ENCODE measurements around the gene USP2.
A peak's percentile ranks its signal among the peaks of the same experiment; 100 is the strongest.
"Not testable (repeated sequence)": the region's sequence is repeated elsewhere in the genome, so short reads cannot be mapped to it uniquely, and the experiment has no call there.

Gene USP2

DNA sequence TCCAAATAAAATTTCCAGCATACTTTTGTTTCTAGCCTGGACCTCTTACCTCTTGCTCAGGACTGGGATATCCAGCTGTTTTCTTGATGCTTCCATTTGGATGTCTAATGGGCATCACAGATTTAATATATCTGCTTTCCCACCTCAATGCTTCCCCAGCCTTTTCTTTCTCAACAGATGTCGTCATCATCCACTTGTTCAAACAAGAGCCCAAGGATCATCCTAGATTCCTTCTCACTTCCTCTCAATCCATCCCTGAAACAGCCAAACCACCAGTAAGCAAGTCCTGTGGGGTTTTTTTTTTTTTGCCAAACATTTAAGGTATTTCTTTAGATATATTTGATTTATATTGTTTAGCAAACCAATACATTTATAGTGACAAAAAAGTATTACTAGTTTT lies 29.0 kb upstream of the USP2 start:
- no peak for DNase-seq

DNA sequence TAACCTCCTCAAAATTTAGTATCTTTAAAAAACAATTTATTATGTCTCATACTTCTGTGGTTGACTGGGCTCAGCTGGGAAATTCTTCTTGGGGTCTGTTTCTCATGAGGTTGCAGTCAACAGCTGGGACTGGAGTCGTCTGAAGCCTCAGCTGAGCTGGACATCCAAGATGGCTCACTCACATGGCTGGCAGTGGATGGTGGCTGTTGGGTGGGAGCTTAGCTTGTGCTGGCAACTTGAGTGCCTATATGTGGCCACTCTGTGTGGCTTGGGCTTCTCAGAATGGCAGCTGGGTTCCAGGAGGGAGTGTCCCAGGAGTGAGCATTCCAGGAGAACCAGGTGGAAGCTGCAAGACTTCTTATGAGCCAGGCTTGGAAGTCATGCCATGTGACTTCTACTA lies 28.2 kb upstream of the USP2 start:
- no peak for DNase-seq

DNA sequence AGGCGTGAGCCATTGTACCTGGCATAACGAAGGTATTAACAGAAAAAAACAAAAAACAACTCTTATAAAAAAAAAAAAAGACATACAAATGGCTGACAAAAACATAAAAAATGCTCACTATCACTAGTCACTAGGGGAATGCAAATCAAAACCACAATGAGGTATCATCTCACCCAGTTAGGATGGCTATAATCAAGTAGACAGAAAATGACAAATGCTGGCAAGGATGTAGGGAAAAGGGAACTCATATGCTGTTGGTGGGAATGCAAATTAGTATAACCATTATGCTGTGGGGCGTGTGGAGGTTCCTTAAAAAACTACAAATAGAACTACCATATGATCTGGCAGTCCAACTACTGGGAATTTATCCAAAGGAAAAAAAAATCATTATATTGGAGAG lies 24.5 kb upstream of the USP2 start:
- DNase-seq: no peak

DNA sequence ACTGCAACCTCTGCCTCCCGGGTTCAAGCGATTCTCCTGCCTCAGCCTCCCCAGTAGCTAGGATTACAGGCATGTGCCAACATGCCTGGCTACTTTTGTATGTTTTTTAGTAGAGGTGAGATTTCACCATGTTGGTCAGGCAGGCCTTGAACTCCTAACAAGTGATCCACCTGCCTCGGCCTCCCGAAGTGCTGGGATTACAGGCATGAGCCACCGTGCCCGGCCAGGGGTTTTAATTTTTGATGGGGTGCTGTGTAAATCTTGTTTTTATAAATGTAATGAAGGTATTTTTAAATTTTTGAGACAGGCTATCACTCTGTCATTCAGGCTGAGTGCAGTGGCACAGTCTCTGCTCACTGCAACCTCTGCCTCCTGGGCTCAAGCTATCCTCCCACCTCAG lies 24.0 kb upstream of the USP2 start:
- not testable (repeated sequence) for DNase-seq

DNA sequence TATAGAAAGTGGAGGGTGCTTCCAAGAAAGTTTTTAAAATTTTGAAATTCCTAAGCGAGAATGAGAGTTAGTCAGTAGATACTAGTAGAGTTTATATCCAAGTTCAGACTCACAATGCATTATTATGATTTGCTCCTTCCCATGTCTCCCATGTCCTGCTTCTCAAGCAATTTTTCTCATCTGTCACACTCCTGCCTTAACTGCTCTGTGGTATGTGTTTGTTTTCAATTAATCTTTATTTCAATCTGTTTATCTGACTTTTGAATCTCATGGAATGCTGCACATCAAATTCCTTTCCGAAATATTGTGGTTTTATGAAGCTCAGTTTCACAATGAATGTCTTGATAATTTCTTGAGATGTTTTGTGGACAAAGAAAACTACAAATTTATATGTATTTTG lies 23.4 kb upstream of the USP2 start:
- DNase-seq: no peak

DNA sequence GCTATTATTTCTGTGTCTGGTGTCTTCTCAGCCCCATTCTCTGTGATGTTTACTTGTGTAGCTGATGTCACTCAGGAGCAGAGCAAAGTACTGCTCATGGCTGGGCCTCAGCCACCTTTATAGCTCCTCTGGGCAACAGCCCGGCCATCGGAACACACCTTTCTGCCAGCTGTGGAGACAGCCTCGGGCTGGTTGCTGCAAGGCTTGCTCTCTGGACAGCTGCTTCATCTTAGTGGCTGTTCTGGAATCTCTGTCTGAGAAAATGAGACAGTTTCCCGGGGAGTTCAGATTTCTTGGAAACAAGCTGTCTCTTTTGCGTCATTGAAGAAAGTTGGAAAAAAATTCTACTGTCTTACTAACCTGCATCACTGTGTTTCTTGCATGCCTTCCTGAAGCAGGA lies 21.5 kb upstream of the USP2 start:
- DNase-seq: no peak

DNA sequence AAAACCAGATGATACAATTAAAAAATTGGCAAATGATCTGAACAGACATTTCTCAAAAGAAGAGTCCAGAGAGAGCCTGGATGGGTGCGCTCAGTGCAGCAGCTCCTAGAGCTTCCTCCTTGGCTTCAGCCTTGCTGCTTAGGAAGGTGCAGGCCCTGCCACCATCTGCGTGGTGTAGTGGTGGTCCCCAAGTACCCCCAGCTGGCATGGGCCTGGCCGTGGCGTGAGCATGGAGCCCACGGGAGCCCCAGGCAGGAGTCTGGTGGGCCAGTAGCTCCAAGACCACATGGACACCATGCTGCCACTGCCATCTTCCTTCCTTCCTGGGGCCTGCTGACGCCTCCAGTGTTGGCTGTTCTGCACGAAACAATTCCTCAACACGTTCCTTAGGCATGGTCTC lies 21.0 kb upstream of the USP2 start:
- DNase-seq: no peak

DNA sequence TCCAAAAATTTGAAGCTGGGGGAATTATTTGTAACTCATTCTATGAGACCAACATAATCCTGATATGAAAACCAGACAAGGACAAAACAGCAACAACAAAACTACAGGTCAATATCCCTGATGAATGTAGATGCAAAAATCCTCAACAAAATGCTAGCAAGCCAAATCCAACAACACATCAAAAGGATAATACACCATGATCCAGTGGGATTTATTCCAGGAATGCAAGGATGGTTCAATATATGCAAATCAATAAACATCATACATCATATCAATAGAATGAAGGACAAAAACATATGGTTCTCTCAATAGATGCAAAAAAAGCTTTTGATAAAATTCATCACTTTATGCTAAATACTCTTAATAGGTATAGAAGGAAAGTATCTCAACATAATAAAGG lies 19.4 kb upstream of the USP2 start:
- no peak for DNase-seq

DNA sequence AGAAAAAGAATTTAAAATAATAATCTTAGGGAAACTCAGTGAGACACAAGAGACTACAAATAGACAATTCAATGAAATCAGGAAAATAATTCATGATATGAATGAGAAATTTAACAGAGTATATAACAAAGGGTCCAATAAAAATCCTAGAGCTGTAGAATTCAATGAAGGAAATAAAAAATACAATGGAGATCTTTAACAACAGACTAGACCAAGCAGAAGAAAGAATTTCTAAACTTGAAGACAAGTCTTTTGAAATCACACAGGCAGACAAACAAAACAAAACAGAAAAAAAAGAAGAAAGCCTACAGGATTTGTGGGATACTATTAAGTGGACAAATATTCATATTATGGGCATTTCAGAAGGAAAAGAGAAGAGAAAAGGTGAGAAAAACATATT lies 16.2 kb upstream of the USP2 start:
- DNase-seq: no peak

DNA sequence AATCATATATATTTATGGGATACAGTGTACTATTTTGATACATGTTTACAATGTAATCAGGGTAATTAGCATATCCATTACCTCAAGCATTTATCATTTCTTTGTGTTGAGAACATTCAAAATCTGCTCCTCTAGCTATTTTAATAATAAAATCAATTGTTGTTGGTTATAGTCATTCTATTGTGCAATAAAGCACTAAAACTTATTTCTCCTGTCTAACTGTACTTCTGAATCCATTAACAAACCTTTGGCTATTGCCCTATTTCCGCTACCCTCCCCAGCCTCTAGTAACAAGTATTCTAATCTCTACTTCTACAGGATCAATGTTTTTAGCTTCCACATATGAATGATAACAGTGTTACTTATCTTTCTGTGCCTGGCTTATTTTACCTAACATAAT lies 15.3 kb upstream of the USP2 start:
- no peak for DNase-seq

DNA sequence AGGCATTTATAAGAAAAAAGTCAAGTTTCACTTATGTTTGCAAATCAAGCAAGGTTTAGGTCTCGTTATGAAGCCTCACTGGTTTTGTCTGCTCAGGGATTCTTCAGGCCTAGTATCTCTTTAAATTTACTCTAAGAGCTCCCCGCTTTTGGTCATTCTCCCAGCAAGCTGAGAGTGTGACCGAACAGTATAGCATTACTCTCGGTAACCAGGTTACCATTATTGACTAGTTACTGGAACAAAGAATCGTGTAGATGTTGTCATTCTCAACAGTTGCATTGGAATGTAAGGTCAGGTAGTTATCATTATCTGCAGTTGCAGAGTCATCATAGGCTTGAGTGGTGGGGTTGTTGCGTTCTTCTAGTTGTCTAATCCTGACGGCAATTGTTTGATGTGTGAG lies 9.8 kb upstream of the USP2 start:
- DNase-seq: no peak

DNA sequence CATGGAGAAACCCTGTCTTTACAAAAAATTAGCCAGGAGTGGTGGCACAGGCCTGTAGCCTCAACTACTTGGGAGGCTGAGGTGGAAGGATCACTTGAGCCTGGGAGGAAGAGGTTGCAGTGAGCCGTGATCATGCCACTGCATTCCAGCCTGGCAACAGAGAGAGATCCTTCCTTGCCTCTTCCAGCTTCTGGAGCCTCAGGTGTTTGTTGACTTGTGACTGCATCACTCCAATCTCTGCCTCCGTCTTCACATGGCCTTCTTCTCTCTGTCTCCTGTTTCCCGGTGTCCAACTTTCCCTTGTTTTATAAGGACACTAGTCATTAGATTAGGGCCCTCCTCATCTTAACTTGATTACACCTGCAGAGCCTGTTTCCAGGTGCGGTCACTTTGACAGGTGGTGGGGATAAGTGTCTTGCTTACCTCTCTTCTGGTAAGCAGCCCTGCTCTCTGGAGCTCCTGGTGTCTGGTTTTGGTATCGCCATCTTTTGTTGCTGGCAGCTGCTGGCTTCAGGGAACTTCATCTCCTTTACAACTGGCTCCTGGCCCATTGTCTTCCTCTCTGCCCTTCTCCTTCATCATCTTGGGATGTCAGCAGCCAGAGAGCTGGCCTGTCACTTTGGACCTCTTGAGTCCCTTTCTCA lies 8.2 kb upstream of the USP2 start:
- DNase-seq: no peak

DNA sequence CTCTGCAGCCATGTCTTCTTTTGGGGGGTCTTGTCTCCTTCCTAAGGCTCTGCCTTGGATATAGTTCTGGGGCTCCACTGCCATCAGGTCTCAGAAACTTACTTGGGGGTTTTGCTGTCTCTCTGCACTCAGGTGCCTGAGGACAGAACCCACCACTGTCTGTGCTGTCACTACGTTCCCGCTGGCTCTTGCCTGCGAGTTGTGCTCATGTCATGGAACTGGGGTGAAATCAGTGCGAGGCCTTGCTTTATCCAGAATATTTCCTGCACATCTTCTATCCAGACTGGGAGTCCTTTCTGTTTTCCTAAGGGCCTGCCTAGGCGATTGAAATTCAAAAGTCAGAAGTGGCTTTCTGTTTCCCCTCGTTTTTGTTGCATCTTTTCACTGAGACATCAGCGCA lies 6.6 kb upstream of the USP2 start:
- no peak for DNase-seq

DNA sequence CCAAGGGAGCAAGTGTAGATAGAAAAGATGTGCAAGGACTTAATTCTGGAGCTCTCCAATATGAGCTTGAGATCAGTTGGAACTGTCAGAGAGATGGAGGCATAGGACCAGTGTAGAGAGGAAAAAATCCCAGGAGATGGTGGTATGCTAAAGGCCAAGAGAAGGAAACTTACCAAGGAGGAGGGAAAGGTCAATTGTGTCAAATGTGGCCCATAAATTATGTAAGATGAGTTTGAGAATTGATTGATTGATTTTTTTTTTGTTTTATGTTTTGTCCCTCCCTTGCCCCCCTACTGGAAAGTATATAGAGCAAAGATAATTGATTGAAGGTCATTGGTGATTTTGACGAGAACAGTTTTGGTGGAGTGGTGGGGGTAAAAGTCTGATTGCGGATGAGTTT lies 2.8 kb upstream of the USP2 start:
- DNase-seq: no peak

DNA sequence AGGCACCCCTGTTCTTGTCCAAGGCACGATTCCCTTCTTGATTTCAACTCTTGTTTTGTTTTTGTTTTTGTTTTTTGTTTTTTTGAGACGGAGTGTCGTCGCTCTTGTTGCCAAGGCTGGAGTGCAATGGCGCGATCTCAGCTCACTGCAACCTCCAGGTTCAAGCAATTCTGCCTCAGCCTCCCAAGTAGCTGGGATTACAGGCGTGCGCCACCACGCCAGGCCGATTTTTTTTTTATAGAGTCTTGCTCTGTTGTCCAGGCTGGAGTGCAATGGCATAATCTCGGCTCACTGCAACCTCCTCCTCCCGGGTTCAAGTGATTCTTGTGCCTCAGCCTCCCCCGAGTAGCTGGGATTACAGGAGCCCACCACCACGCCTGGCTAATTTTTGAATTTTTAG lies 1.0 kb upstream of the USP2 start:
- not testable (repeated sequence) for DNase-seq

DNA sequence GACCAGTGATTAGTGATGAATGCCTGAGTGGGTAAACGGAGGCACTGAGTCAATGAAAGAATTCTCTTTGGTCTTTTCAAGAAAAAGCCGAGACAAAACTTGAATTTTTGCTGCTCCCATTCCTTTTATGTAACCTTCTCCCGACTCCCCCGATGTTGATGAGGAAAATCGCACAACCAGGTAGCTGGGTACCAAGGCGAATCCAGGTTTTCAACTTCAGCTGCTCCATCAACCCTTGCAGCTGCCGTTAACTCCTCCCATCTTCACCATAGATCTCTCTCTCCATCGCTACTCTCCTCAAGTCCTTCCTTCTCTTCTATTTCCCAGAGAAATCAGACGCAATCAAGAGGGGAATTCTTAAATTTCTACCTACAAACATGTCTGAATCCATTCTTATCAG lies 611 bp upstream of the USP2 start:
- no peak for DNase-seq

DNA sequence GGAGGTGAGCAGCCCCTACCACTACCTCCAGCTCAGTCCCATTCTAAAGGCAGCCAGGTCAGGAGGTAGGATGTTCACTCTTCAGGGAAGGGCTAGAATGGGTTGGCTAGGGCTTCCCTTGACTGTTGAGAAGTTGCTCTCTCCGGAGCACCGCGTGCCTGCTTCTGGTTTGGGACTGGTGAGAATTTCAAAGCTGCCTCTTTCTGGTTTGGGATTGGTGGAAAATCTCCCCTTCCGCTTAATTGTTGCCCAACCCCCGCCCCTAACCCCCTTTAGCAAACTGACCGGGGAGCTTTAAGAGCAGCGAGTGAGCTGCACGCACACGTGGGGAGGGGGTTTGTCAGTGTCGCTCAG lies 686 bp downstream of the USP2 start:
- no peak for DNase-seq

DNA sequence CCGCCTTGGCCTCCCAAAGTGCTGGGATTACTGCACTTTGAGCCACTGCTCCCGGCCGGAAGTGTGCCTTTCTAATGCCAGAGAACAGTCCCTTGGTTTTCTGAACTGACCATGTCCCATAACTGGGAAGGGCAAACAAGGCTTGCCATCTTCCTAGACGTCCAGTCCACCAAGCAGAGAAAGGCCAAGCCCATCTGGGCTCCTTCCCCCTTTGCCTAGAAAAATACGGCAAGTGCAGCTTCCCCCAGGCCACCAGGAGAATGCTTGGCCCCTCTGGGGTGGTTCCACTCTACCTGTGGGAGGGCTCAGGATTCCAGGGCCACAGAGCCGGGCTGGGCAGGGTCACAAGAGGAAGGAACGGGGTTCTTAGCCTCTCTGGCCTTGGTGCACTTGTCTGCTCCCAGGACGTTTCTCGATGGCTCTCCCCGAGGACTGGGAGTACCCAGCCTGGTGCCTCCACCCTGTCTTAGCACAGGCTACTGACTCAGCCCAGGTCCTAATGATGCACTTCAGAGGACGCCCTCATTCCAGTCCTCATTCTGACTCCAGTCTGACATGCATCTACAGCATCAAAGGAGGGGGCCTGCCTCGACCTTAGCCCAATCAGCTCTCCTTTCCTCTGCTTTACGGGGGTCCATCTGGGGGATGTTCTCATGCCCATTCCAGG lies 1.2 kb downstream of the USP2 start:
- no peak for DNase-seq

DNA sequence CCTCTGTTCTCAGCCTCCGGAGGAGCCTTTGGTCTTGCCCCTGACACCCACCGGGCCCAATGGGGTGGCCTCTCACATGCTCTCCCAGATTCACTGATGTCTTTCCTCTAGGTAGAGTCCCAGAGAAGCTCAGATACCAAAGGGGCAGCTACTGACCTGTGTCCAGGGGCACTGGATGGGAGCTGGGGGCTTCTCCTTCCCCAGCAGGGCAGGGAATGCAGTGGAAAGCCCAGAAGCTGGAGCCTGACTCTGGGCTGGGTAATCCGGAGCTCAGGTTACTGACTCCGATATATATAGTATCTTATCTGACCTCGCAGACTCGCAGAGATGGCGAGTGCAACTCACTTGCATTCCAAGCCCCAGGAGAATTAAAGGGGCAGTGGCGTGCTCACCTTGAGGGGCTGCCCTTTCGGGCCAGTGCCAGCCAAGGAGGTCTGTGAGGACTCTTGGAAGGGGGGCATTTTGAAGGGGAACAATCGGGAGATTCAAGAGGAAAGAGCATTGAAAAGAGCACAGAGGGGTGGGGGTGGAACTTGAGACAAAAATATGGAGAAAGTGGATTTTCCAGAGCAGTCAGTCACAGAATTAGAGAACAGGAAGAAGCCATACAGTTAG lies 2.5 kb downstream of the USP2 start:
- no peak for DNase-seq

DNA sequence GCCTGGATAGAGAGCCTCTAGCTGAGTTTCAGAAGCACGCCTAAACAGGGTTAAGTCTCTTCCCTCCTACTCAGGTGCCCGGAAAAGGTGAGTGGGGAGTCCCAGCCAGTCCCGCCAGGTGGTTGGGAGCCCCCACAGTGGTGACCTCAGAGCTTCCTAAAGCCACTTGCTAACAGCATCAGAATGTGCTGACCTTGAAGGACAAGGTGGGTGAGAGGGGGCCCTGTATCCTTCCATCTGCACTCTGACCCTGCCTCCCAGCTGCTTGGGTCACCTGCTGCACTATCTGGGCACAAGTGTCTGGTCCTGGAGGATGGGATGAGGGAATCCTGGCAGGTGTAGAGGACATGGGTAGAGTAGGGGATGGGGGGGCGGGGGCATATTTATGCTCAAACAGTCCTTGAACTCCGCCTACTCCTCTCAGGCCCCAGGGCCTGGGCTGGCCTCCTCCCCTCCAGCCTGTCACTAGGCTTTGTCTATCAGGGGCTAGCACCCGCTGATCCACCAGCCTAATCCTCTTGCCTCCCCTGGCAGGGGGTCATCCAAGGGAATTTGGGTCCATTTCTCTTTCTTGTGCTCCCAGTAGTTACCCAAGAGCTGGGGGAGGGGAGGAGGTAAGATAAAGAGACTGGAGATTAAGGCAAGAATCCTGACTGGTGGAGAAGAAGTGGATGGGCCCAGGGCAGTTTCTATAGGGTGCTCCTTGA lies 3.4 kb downstream of the USP2 start:
- DNase-seq: no peak

DNA sequence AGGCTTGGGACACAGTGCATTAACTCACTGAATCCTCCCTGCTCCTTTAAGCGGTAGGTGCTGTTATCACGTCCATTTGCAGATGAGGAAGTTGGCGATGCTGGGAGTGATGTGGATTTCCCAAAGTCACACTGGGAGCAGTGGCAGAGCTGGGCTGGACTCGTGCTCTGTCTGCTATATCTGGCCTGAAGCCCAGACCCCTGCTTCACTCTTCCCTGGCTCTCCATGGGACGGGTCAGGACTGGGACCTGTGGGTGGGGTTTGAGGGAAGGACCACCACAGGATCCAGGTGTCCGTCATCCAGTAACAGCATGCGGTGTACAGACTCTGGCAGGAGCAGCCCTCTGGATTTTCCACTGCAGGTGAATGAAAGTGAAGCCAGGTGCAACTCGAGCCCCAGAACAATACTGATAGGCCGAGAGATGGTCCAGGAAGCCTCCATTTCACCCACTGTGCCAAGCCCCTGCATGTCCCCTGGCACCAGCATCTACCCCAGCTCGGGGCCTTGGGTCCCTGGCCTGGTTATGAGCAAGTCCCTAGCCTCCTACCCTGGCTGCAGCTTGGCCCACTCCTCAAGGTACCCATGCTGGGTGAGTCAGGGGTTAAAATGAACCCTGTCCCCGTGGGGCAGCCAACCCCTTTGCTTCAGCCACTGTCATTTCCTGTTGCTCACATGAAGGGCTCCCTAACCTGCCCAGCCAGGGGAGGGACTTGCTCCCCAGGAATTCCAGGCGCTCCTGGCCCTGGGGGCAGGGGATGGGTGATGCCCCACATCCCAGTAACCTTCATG lies 4.2 kb downstream of the USP2 start:
- no peak for DNase-seq

DNA sequence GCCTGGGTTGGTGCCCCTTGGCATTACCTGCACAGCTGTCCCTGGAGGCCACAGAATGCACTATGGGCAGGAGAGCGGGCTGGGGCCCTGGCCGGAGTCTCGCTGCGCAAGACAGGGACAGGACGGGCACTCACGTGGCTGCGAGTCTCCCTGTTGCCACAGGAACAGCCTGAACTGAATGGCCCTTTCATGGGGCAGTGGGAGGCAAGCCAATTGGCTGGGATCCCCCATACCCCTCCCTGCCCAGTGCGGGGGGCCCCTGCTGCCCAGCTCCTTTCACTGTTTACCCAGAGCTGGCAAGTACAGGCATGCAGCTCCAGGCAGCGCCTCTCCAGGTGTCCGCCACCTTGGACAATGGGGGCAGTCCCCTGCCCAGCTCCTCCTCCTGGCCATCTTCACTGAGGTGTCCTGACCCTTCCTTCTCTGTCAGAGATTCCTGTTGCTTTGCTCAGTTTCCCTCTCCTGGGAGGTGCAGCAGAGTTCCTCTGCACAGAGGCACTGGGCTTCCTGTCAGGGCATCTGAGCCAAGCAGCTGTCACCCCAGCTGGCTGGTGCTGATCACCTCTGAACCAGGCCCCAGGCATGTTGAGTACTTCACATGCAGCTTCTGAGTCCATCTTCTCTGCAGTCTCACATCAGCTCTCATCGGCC lies 5.2 kb downstream of the USP2 start:
- DNase-seq: peak; percentile 21
